ENCODE data around the gene GNAS.

DNA sequence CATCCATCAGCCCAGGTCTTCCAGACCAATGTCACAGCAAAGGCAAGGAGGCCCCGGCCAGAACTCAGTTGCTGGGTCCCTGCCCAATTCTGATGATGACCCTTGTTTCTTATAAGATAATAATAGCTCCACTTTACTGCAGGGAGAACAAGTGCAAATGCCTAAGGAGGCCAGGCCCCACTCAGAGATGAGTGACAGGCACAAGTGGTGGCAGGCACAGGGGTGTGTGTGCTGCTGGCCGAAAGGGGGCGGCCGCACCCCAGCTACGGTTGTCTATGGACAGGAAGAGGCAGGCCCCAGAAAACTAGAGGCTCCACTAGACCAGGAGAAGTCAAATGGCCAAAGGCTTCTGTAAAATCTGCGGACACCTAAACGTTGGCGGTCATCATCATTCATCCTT lies 30.4 kb upstream of the GNAS start:
- TF ChIP-seq, protein P1, sequence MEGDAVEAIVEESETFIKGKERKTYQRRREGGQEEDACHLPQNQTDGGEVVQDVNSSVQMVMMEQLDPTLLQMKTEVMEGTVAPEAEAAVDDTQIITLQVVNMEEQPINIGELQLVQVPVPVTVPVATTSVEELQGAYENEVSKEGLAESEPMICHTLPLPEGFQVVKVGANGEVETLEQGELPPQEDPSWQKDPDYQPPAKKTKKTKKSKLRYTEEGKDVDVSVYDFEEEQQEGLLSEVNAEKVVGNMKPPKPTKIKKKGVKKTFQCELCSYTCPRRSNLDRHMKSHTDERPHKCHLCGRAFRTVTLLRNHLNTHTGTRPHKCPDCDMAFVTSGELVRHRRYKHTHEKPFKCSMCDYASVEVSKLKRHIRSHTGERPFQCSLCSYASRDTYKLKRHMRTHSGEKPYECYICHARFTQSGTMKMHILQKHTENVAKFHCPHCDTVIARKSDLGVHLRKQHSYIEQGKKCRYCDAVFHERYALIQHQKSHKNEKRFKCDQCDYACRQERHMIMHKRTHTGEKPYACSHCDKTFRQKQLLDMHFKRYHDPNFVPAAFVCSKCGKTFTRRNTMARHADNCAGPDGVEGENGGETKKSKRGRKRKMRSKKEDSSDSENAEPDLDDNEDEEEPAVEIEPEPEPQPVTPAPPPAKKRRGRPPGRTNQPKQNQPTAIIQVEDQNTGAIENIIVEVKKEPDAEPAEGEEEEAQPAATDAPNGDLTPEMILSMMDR (optimal IDR thresholded peaks at IDR 0.05 in 1 of 3, IDR thresholded peaks at IDR 0.05 in 1 of 3, conservative IDR thresholded peaks at IDR 0.05 in 1 of 3; ENCODE audit: extremely low read depth in 1 of 3, insufficient read depth in 2 of 3, low read length in 3 of 3): no peak
- no peak for TF ChIP-seq EZH2 (IDR thresholded peaks at IDR 0.05; ENCODE audit: low read length)

All from keratinocyte (primary cell).